Thyroid gland (tissue), 4 donors: ENCODE results near the gene DTD2. TPM values are rescaled to one million over a fixed set of nuclear protein-coding genes. Genes with fewer than 3 reads are reported as not detected.

Experiments used
- DNase-seq, 2 donors: peaks; one replicate each; pipeline ENCODE4 v3.0.0-alpha.2; 2019
- H3K27ac ChIP-seq, 3 donors: fragments of 200-600 bp; sonication (generic); 1 replicate in 2 of 3; 2 replicates in 1 of 3; pipeline ENCODE4 v1.5.1; 2016 to 2019; ENCODE audit warnings: mild to moderate bottlenecking in 1 of 3, moderate library complexity in 1 of 3
- H3K27me3 ChIP-seq: fragments of 200-600 bp; sonication (generic); one replicate; pipeline ENCODE4 v1.5.1; 2019
- H3K36me3 ChIP-seq, 2 donors: fragments of 200-600 bp; sonication (generic); one replicate each; pipeline ENCODE4 v1.5.1; 2016 to 2019
- H3K4me1 ChIP-seq, 2 donors: fragments of 200-600 bp; sonication (generic); one replicate each; pipeline ENCODE4 v1.5.1; 2017 to 2019
- H3K4me3 ChIP-seq, 3 donors: fragments of 200-600 bp; sonication (generic); replicated peaks in 1 of 3; 1 replicate in 2 of 3; 2 replicates in 1 of 3; pipeline ENCODE4 v1.5.1; 2016; ENCODE audit warnings: mild to moderate bottlenecking in 1 of 3
- H3K9me3 ChIP-seq: fragments of 200-600 bp; sonication (generic); one replicate; pipeline ENCODE4 v1.5.1; 2017
- CTCF ChIP-seq, 6 experiments: fragments of 200-600 bp in 3 of 6; fragments of 450-650 bp in 3 of 6; sonication (generic) in 3 of 6; IDR thresholded peaks; one replicate each; pipeline ENCODE4 v1.5.1; 2016 to 2019; ENCODE audit warnings: antibody characterized with exemption in 6 of 6, mild to moderate bottlenecking in 2 of 6, inconsistent platforms in 1 of 6, moderate library complexity in 1 of 6
- POLR2A ChIP-seq, 2 donors: fragments of 450-650 bp; IDR thresholded peaks; one replicate each; pipeline ENCODE4 v1.6.1; 2017; ENCODE audit warnings: antibody characterized with exemption in 2 of 2, mild to moderate bottlenecking in 2 of 2, moderate library complexity in 1 of 2
- WGBS, 2 donors: methylation state at CpG; one replicate each; pipeline ENCODE4 v1.1.5; 2017; 5-methylcytosine and 5-hydroxymethylcytosine counted together
- intact Hi-C: fragments of 100-400 bp; cut with DNase I; formaldehyde crosslinking; loops from one replicate; pipeline ENCODE4 v1.15.1; 2023
- total RNA-seq, 4 donors: library from RNA; depleted of rRNA; stranded (reverse); fragments of >200 nt; gene quantifications; one replicate each; pipeline ENCODE4 v1.2.3, GENCODE V29; 2016

Gene DTD2
- total RNA-seq, 4 donors from 2014 or later: 32.7 to 50.2 (median 42.0) TPM

- Histone ChIP-seq H3K27me3 (no peaks in the 10 kb centered on the region), H3K36me3 (no peaks in the 10 kb centered on the region), H3K9me3 (no peaks in the 10 kb centered on the region), H3K4me3 (no peak overlapping the region), H3K27ac (no peak overlapping the region), H3K4me1 (peaks cover 5% of the 10 kb centered on the region in 2 donors)
- intact Hi-C loops: no loop called here
- no peak for DNase-seq
- TF ChIP-seq CTCF (IDR thresholded peaks at IDR 0.05): no peak
- no peak for TF ChIP-seq POLR2A (IDR thresholded peaks at IDR 0.05)
Measured at GRCh38 chr14:31435276-31435675, 22.0 kb downstream of the DTD2 start.

DNA sequence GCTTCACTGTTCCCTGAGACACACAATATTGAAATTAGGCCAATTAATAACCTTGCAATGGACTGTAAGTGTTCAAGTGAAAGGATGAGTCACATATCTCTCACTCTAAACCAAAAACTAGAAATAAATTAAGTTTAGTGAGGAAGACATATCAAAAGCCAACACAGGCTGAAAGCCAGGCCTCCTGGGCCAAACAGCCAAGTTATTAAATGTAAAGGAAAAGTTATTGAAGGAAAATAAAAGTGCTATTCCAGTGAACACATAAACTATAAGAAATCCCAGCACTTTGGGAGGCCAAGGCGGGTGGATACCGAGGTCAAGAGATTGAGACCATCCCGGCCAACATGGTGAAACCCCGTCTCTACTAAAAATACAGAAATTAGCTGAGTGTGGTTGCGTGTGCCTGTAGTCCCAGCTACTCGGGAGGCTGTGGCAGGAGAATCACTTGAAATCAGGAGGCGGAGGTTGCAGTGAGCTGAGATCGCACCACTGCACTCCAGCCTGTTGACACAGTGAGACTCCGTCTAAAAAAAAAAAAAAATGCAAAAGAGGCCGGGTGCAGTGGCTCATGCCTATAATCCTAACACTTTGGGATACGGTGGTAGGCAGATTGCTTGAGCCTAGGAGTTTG lies 26.6 kb downstream of the DTD2 start:
- Histone ChIP-seq H3K36me3 (no peaks in the 10 kb centered on the region), H3K4me1 (peaks cover 0 to 3% of the 10 kb centered on the region in 2 donors), H3K4me3 (no peak overlapping the region), H3K9me3 (no peaks in the 10 kb centered on the region), H3K27ac (no peak overlapping the region), H3K27me3 (no peaks in the 10 kb centered on the region)
- WGBS, 2 donors: 90 to 91% methylated on average over 11 of the region's 11 CpGs
- no peak for DNase-seq
- TF ChIP-seq POLR2A (IDR thresholded peaks at IDR 0.05): no peak
- no peak for TF ChIP-seq CTCF (IDR thresholded peaks at IDR 0.05)
- intact Hi-C loops: no loop called here

- Histone ChIP-seq H3K27ac (no peak overlapping the region), H3K27me3 (no peaks in the 10 kb centered on the region), H3K9me3 (no peaks in the 10 kb centered on the region), H3K4me3 (no peak overlapping the region), H3K36me3 (no peaks in the 10 kb centered on the region), H3K4me1 (no peaks in the 10 kb centered on the region)
- intact Hi-C loops: no loop called here
- no peak for DNase-seq
- TF ChIP-seq CTCF (IDR thresholded peaks at IDR 0.05) (no peak), POLR2A (IDR thresholded peaks at IDR 0.05) (no peak)
- 88 to 90% methylated on average over 1 of the region's 1 CpG for WGBS, 2 donors
Measured at GRCh38 chr14:31429791-31430190, 27.5 kb downstream of the DTD2 start.

GRCh38 chr14:31428011-31428410 lies 29.3 kb downstream of the DTD2 start:
- WGBS, 2 donors: 98 to 99% methylated on average over 1 of the region's 1 CpG
- intact Hi-C loops: no loop called here
- no peaks in the 10 kb centered on the region for H3K9me3 ChIP-seq

More at GRCh38 chr14:31428011-31428410, 29.3 kb downstream of the DTD2 start:
- Histone ChIP-seq H3K4me1 (no peaks in the 10 kb centered on the region), H3K36me3 (no peaks in the 10 kb centered on the region), H3K4me3 (no peak overlapping the region), H3K27me3 (no peaks in the 10 kb centered on the region), H3K27ac (no peak overlapping the region)
- TF ChIP-seq POLR2A (IDR thresholded peaks at IDR 0.05): no peak
- no peak for TF ChIP-seq CTCF (IDR thresholded peaks at IDR 0.05)
- DNase-seq: no peak
